Measurements from ENCODE around the gene SLC38A8.

DNA sequence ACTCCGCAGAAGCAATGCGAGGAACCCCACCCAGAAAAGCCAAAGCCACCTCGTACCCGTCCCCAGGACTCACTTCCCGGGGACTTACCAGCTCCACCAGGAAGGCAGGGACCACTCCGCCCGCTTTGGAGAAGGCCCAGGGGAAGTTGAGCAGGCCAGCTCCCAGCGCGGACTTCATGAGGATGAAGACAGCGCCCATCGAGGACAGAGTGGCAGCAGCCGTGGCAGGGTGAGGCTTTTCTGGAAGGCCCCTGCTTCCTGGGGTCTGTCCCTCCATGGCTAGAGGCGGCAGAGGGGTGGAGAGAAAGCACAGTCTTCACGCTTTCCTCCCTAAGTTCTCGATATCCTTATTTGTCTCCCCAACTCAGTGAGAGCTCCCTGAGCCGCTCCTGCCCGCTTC lies 714 bp downstream of the SLC38A8 start:
- TF ChIP-seq, protein P1, sequence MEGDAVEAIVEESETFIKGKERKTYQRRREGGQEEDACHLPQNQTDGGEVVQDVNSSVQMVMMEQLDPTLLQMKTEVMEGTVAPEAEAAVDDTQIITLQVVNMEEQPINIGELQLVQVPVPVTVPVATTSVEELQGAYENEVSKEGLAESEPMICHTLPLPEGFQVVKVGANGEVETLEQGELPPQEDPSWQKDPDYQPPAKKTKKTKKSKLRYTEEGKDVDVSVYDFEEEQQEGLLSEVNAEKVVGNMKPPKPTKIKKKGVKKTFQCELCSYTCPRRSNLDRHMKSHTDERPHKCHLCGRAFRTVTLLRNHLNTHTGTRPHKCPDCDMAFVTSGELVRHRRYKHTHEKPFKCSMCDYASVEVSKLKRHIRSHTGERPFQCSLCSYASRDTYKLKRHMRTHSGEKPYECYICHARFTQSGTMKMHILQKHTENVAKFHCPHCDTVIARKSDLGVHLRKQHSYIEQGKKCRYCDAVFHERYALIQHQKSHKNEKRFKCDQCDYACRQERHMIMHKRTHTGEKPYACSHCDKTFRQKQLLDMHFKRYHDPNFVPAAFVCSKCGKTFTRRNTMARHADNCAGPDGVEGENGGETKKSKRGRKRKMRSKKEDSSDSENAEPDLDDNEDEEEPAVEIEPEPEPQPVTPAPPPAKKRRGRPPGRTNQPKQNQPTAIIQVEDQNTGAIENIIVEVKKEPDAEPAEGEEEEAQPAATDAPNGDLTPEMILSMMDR (IDR thresholded peaks at IDR 0.05): no peak
- no peak for TF ChIP-seq POLR2A (IDR thresholded peaks at IDR 0.05)

Data from lower leg skin (tissue), 3 donors.